SH-SY5Y (cell line): Measurements from ENCODE around the gene FOSB.

Source experiments
- GATA2 ChIP-seq: IDR thresholded peaks from 2 replicates; pipeline ENCODE4 v1.6.1; 2011; ENCODE audit warnings: mild to moderate bottlenecking, low read depth, low read length
- GATA3 ChIP-seq: IDR thresholded peaks from 2 replicates; pipeline ENCODE4 v1.6.1; 2011; ENCODE audit warnings: low read depth, mild to moderate bottlenecking, low read length, moderate library complexity

- TF ChIP-seq GATA2 (peak; percentile 45; the same call in 1 of the 2 replicates), GATA3 (no peak)
Measured at GRCh38 chr19:45439190-45439568, 28.6 kb upstream of the FOSB start.
